Natural killer cell (primary cell): ENCODE results near the gene ETF1. TPM values are rescaled to one million over a fixed set of nuclear protein-coding genes. Genes with fewer than 3 reads are reported as not detected.
A peak's percentile ranks its signal among the peaks of the same experiment; 100 is the strongest.

Experiments
- ATAC-seq, 3 donors: fragments of 150-1000 bp in 2 of 3; fragments of 200-7000 bp in 1 of 3; cut with Tn5 transposase; 1 replicate in 1 of 3; 2 replicates in 2 of 3; pipeline ENCODE4 v1.10.0; 2021; ENCODE audit warnings: mild to moderate bottlenecking in 2 of 3, moderate library complexity in 2 of 3
- DNase-seq, 2 donors: peaks; one replicate each; pipeline versions ENCODE4 v3.0.0 to v3.0.0-alpha.2; 2013 to 2021; ENCODE audit warnings: mixed read lengths in 1 of 2
- H3K27ac ChIP-seq: one replicate; pipeline ENCODE4 v1.5.1; 2013; ENCODE audit warnings: mild to moderate bottlenecking, low read length
- H3K27me3 ChIP-seq: one replicate; pipeline ENCODE4 v1.6.1; 2013; ENCODE audit warnings: low read length; ENCODE audit not compliant: control insufficient read depth, insufficient read depth
- H3K36me3 ChIP-seq: one replicate; pipeline ENCODE4 v1.6.1; 2013; ENCODE audit warnings: low read length; ENCODE audit not compliant: control insufficient read depth, insufficient read depth
- H3K4me1 ChIP-seq: one replicate; pipeline ENCODE4 v1.6.1; 2013; ENCODE audit warnings: low read length; ENCODE audit not compliant: control insufficient read depth, insufficient read depth
- H3K4me3 ChIP-seq: one replicate; pipeline ENCODE4 v1.5.1; 2013; ENCODE audit warnings: low read length
- H3K9me3 ChIP-seq: one replicate; pipeline ENCODE4 v1.6.1; 2013; ENCODE audit warnings: low read length; ENCODE audit not compliant: control insufficient read depth, insufficient read depth
- H3K27ac Mint-ChIP-seq, 2 donors: one replicate each; pipeline ENCODE4 v1.8.0; 2022; ENCODE audit warnings: mild to moderate bottlenecking in 2 of 2, mixed read lengths in 2 of 2, moderate library complexity in 1 of 2
- H3K27me3 Mint-ChIP-seq, 2 donors: one replicate each; pipeline ENCODE4 v1.8.0; 2022; ENCODE audit warnings: low read depth in 2 of 2, mixed read lengths in 2 of 2
- H3K36me3 Mint-ChIP-seq: one replicate; pipeline ENCODE4 v1.8.0; 2022; ENCODE audit warnings: mixed read lengths
- H3K4me1 Mint-ChIP-seq, 2 donors: one replicate each; pipeline ENCODE4 v1.8.0; 2022; ENCODE audit warnings: mixed read lengths in 2 of 2
- H3K4me3 Mint-ChIP-seq: one replicate; pipeline ENCODE4 v1.8.0; 2022; ENCODE audit warnings: mild to moderate bottlenecking, moderate library complexity, mixed read lengths
- H3K9me3 Mint-ChIP-seq, 2 donors: one replicate each; pipeline ENCODE4 v1.8.0; 2022; ENCODE audit warnings: mixed read lengths in 2 of 2
- WGBS: methylation state at CpG from one replicate; pipeline ENCODE4 v1.1.7; 2013; ENCODE audit warnings: missing lambda C conversion rate; ENCODE audit not compliant: insufficient coverage; 5-methylcytosine and 5-hydroxymethylcytosine counted together
- intact Hi-C: fragments of 100-400 bp; cut with micrococcal nuclease; formaldehyde crosslinking; loops from one replicate; pipeline ENCODE4 v1.14.2; 2022
- total RNA-seq, 4 donors: library from RNA; stranded (reverse); fragments of 120-200 nt in 1 of 4; gene quantifications; one replicate each; pipeline versions ENCODE4 v1.2.3 to v1.2.4, GENCODE V29; 2013 to 2022
- TF ChIP-seq, protein P1 (sequence below): fragments of 200-600 bp; IDR thresholded peaks from one replicate; pipeline ENCODE4 v1.8.0; 2022; ENCODE audit warnings: antibody characterized with exemption

ETF1 gene
- total RNA-seq, 3 donors from 2014 or later (not counting 1 experiment from before 2014, with no cell fraction given), result 135 to 189 (median 136) TPM

DNA sequence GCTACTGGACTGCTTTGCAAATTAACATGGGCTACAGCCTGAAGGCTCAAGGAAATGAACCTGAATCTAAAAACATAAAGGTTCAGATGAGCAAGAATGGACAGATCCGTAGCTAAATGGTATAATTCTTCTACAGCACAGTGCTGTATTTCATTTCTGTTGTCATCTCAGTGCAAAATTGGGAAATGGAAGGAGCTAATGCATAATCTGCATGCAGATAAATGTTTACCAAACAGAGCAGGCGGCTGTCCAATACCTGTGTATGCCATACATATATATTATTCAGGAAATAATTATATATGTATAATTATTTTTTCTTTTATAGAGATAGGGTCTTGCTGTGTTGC is 36.5 kb upstream of the ETF1 start:
- WGBS, result 0% methylated on average over 1 of the region's 2 CpGs
- H3K9me3 Mint-ChIP-seq, result peaks cover 0 to 2% of the 10 kb centered on the region in 2 donors
- TF ChIP-seq, protein P1, sequence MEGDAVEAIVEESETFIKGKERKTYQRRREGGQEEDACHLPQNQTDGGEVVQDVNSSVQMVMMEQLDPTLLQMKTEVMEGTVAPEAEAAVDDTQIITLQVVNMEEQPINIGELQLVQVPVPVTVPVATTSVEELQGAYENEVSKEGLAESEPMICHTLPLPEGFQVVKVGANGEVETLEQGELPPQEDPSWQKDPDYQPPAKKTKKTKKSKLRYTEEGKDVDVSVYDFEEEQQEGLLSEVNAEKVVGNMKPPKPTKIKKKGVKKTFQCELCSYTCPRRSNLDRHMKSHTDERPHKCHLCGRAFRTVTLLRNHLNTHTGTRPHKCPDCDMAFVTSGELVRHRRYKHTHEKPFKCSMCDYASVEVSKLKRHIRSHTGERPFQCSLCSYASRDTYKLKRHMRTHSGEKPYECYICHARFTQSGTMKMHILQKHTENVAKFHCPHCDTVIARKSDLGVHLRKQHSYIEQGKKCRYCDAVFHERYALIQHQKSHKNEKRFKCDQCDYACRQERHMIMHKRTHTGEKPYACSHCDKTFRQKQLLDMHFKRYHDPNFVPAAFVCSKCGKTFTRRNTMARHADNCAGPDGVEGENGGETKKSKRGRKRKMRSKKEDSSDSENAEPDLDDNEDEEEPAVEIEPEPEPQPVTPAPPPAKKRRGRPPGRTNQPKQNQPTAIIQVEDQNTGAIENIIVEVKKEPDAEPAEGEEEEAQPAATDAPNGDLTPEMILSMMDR, result peak; percentile 42
- ATAC-seq, result no peak
- H3K4me1 Mint-ChIP-seq, result peaks cover 17 to 19% of the 10 kb centered on the region in 2 donors
- H3K36me3 ChIP-seq, result no peaks in the 10 kb centered on the region
- no peak overlapping the region for H3K27ac Mint-ChIP-seq
- peak overlapping the region; percentile 11 for H3K27ac ChIP-seq
- peaks cover 11% of the 10 kb centered on the region for H3K4me1 ChIP-seq
- H3K36me3 Mint-ChIP-seq, result no peaks in the 10 kb centered on the region
- peak overlapping the region; percentile 25 for H3K4me3 Mint-ChIP-seq
- no peak for DNase-seq
- H3K4me3 ChIP-seq, result no peak overlapping the region
- no peaks in the 10 kb centered on the region for H3K9me3 ChIP-seq
- H3K27me3 ChIP-seq, result no peaks in the 10 kb centered on the region
- peaks cover under 1% of the 10 kb centered on the region in 2 donors for H3K27me3 Mint-ChIP-seq
- intact Hi-C loops, result loop anchor here (10.0 kb wide), 2 partner anchors 615 to 715 kb away; partner anchors contain the start of genes MATR3 and SIL1

DNA sequence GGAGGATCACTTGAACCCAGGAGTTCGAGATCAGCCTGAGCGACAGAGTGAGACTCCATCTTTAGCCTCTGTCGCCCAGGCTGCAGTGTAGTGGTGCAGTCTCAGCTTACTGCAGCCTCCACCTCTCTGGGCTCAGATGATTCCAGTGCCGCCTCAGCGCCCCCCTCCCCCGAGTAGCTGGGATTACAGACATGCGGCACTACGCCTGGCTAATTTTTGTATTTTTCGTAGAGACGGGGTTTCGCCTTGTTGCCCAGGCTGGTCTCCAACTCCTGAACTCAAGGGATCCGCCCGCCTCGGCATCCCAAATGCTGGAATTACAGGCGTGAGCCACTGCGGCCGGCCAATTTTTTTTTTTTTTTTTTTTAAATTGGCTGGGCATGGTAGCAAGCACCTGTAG is 34.4 kb upstream of the ETF1 start:
- Histone ChIP-seq H3K4me1 (peaks cover 18% of the 10 kb centered on the region), H3K27ac (no peak overlapping the region), H3K4me3 (no peak overlapping the region), H3K9me3 (no peaks in the 10 kb centered on the region), H3K36me3 (peaks cover 12% of the 10 kb centered on the region), H3K27me3 (no peaks in the 10 kb centered on the region)
- 96% methylated on average over 17 of the region's 17 CpGs for WGBS
- peak overlapping the region; percentile 100 for H3K27ac Mint-ChIP-seq
- intact Hi-C loops, result loop anchor here (10.0 kb wide), 2 partner anchors 617 to 717 kb away; partner anchors contain the start of genes MATR3 and SIL1
- no peak for ATAC-seq
- peaks cover 21 to 31% of the 10 kb centered on the region in 2 donors for H3K4me1 Mint-ChIP-seq
- DNase-seq, result no peak
- no peaks in the 10 kb centered on the region for H3K27me3 Mint-ChIP-seq
- peaks cover 0 to 2% of the 10 kb centered on the region in 2 donors for H3K9me3 Mint-ChIP-seq
- no peaks in the 10 kb centered on the region for H3K36me3 Mint-ChIP-seq
- TF ChIP-seq, protein P1, result no peak
- H3K4me3 Mint-ChIP-seq, result no peak overlapping the region

DNA sequence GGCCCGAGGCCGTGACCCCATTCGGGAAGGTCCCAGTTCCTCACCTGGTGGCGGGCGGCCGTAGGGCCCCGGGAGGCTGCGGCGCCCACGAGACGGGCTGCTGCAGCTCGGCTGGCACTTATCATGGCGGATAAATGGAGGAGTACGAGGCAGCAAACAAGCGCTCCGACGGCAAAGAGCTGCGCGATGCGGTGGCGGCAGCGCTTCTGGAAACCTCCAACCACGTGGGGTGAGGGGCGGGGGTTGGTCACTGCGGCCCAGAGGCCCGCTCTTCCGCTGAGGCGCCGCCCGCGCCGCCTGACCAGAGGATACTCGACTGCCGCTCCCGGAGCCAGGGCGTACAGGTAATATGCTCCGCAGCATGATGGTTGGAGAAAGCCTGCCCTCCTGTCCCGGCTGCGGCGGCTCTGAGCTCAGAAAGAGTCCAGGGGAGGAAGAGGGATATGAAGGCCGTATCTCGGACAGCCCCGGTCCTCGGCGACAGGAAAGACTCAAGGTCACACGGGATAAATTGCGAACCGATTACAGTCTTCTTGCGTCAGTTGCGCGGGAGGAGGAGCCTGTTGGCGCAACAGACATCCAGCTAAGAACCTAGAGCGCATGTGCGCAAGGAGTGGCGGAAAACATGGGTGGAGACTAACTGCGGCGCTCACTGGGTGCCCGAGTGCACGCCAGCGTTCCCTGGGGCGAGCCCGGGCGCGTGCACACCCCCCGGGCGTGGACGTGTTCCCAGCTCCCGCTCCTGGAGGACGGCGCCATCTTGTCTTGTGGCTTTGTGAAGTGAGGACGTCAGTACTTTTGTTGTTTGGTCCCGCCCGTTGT is 32.4 kb upstream of the ETF1 start, which contains the start of gene HSPA9:
Gene HSPA9, minus strand, starts transcription at position 208 of the 822 bp plus-strand sequence. Its CDS starts 83 bp downstream, at position 125.
- peak within 1 kb of the TSS; percentile 86 for H3K4me3 ChIP-seq
- peak within 1 kb of the TSS; percentile 98 for H3K27ac ChIP-seq
- DNase-seq, result peak; percentile 95 to 100
- H3K27me3 ChIP-seq, result no peaks in the 10 kb centered on the region
- under 1% methylated on average over 73 of the region's 73 CpGs for WGBS
- Mint-ChIP-seq H3K9me3 (peaks cover 0 to 2% of the 10 kb centered on the region in 2 donors), H3K4me3 (peak within 1 kb of the TSS; percentile 98), H3K27ac (peak within 1 kb of the TSS; percentile 100), H3K27me3 (no peaks in the 10 kb centered on the region), H3K36me3 (no peaks in the 10 kb centered on the region), H3K4me1 (peaks cover 21 to 33% of the 10 kb centered on the region in 2 donors)
- H3K36me3 ChIP-seq, result peaks cover 28% of the 10 kb centered on the region
- TF ChIP-seq, protein P1, result no peak
- intact Hi-C loops, result loop anchor here (1.0 to 10.0 kb wide), 5 partner anchors 10 to 719 kb away; partner anchors contain the start of genes ETF1, MATR3 and SIL1
- no peaks in the 10 kb centered on the region for H3K9me3 ChIP-seq
- ATAC-seq, result peak; percentile 79 to 92 (median 85)
- peaks cover 18% of the 10 kb centered on the region for H3K4me1 ChIP-seq
